Left lung (tissue), 10 donors: Measurements from ENCODE around the gene ERI2. TPM values are rescaled to one million over a fixed set of nuclear protein-coding genes. Genes with fewer than 3 reads are reported as not detected.

ENCODE experiments used
- ATAC-seq: fragments of 200-7000 bp; cut with Tn5 transposase; one replicate; pipeline ENCODE4 v1.9.1; 2020; ENCODE audit warnings: moderate library complexity
- DNase-seq, 4 donors: peaks; one replicate each; pipeline ENCODE4 v3.0.0-alpha.2; 2013 to 2020
- H3K27ac ChIP-seq, 2 donors: fragments of 200-600 bp; sonication (generic) in 1 of 2; one replicate each; pipeline versions ENCODE4 v1.5.0 to v1.8.0; 2020 to 2021
- H3K27me3 ChIP-seq, 2 donors: fragments of 200-600 bp; sonication (generic) in 1 of 2; one replicate each; pipeline versions ENCODE4 v1.5.0 to v1.8.0; 2020 to 2021
- H3K36me3 ChIP-seq, 2 donors: fragments of 200-600 bp; sonication (generic) in 1 of 2; one replicate each; pipeline versions ENCODE4 v1.5.0 to v1.8.0; 2020 to 2021
- H3K4me1 ChIP-seq, 2 donors: fragments of 200-600 bp; one replicate each; pipeline ENCODE4 v1.8.0; 2021
- H3K4me3 ChIP-seq, 2 donors: fragments of 200-600 bp; sonication (generic) in 1 of 2; one replicate each; pipeline versions ENCODE4 v1.5.0 to v1.8.0; 2020 to 2021; ENCODE audit warnings: mild to moderate bottlenecking in 1 of 2
- H3K9me3 ChIP-seq, 2 donors: fragments of 200-600 bp; sonication (generic) in 1 of 2; one replicate each; pipeline versions ENCODE4 v1.5.0 to v1.8.0; 2020 to 2021
- CTCF ChIP-seq, 2 donors: fragments of 200-600 bp; sonication (generic) in 1 of 2; IDR thresholded peaks; one replicate each; pipeline versions ENCODE4 v1.5.0 to v1.8.0; 2021; ENCODE audit warnings: antibody characterized with exemption in 2 of 2
- intact Hi-C, 2 donors: fragments of 100-400 bp; cut with DNase I; formaldehyde crosslinking; loops; one replicate each; pipeline versions ENCODE4 v1.11.2 to v1.14.2; 2022
- polyA plus RNA-seq, 6 donors: library from polyadenylated mRNA; unstranded; fragments of 120-200 nt; gene quantifications; one replicate each; pipeline ENCODE4 v1.2.1, GENCODE V29; 2013; ENCODE audit not compliant: insufficient read length in 6 of 6
- total RNA-seq, 2 donors: library from RNA; stranded (reverse); fragmentation: NEBNext Ultra II Directional; extraction: Animal tissue kit (Norgen Biotek cat#: 25700); gene quantifications; one replicate each; pipeline ENCODE4 v1.2.1, GENCODE V29; 2021
- donor health status: DM: no; HTN: yes; CAD: no.
- donor health status: DM: no; HTN: no; CAD: no.

The ERI2 gene
- total and polyA plus RNA-seq, 8 donors: 16.3 to 42.6 (median 34.5) TPM

DNA sequence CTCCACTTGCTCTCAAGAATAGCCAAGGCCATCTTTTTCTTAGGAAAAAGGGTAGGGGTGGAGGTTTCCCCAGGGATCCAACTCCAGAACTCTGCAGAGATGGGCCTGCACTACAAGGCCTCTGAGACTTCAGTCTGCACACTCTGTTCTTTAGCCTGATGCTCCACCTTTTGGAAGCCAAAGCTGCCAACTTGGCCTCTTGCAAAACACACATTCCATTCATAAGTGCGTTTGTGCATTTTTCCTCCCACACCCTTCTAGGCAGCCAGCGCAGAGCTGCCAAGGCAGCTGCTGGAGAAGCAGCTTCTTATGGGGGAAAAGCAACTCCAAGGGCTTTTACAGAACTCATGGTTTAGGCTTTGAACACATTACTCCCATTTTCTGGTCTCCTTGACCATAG is 45.3 kb upstream of the ERI2 start:
- Histone ChIP-seq H3K27ac (peak overlapping the region; percentile 49 to 67), H3K4me3 (no peak overlapping the region), H3K4me1 (peaks cover 22 to 51% of the 10 kb centered on the region in 2 donors), H3K9me3 (no peaks in the 10 kb centered on the region), H3K36me3 (peaks cover 0 to 11% of the 10 kb centered on the region in 2 donors), H3K27me3 (no peaks in the 10 kb centered on the region)
- TF ChIP-seq CTCF (IDR thresholded peaks at IDR 0.05): no peak
- ATAC-seq: peak; percentile 83
- intact Hi-C loops: no loop called here
- peak; percentile 59 to 78 (median 67) for DNase-seq

- Histone ChIP-seq H3K36me3 (peaks cover 0 to 11% of the 10 kb centered on the region in 2 donors), H3K9me3 (no peaks in the 10 kb centered on the region), H3K4me1 (peaks cover 22 to 51% of the 10 kb centered on the region in 2 donors), H3K27me3 (no peaks in the 10 kb centered on the region), H3K4me3 (no peak overlapping the region), H3K27ac (peak overlapping the region; percentile 49 to 67)
- intact Hi-C loops: no loop called here
- ATAC-seq (peak; percentile 39), DNase-seq (no peak)
- no peak for TF ChIP-seq CTCF (IDR thresholded peaks at IDR 0.05)
Observed at GRCh38 chr16:20850981-20851380, 44.7 kb upstream of the ERI2 start.

- H3K4me1 ChIP-seq: peaks cover 22 to 51% of the 10 kb centered on the region in 2 donors
- DNase-seq (peak in 3 of 4 donors; percentile 56 to 73 (median 57)), ATAC-seq (peak; percentile 82)
- no peaks in the 10 kb centered on the region for H3K9me3 ChIP-seq
- H3K4me3 ChIP-seq: no peak overlapping the region
- peak overlapping the region; percentile 49 to 67 for H3K27ac ChIP-seq
- peak; percentile 97 for TF ChIP-seq CTCF (IDR thresholded peaks at IDR 0.05)
- intact Hi-C loops: loop anchor here in 1 of 2 donors (10.0 kb wide), 1 partner anchor 245 kb away; no protein-coding TSS in a partner anchor
- H3K36me3 ChIP-seq: peaks cover 0 to 4% of the 10 kb centered on the region in 2 donors
- H3K27me3 ChIP-seq: no peaks in the 10 kb centered on the region
Observed at GRCh38 chr16:20849589-20850390, 43.5 kb upstream of the ERI2 start.

- Histone ChIP-seq H3K4me1 (peaks cover 12 to 34% of the 10 kb centered on the region in 2 donors), H3K4me3 (no peak overlapping the region), H3K27me3 (no peaks in the 10 kb centered on the region), H3K9me3 (no peaks in the 10 kb centered on the region), H3K36me3 (no peaks in the 10 kb centered on the region), H3K27ac (no peak overlapping the region)
- intact Hi-C loops: loop anchor here in 1 of 2 donors (10.0 kb wide), 1 partner anchor 247 kb away; no protein-coding TSS in a partner anchor
- no peak for TF ChIP-seq CTCF (IDR thresholded peaks at IDR 0.05)
- DNase-seq: no peak
- ATAC-seq: no peak
Observed at GRCh38 chr16:20847550-20847949, 41.3 kb upstream of the ERI2 start.

- H3K4me3 ChIP-seq: no peak overlapping the region
- peaks cover 10 to 24% of the 10 kb centered on the region in 2 donors for H3K4me1 ChIP-seq
- no peaks in the 10 kb centered on the region for H3K36me3 ChIP-seq
- TF ChIP-seq CTCF (IDR thresholded peaks at IDR 0.05): no peak
- no peaks in the 10 kb centered on the region for H3K9me3 ChIP-seq
- intact Hi-C loops: loop anchor here in 1 of 2 donors (10.0 kb wide), 1 partner anchor 248 kb away; no protein-coding TSS in a partner anchor
- H3K27ac ChIP-seq: no peak overlapping the region
- H3K27me3 ChIP-seq: no peaks in the 10 kb centered on the region
- ATAC-seq: no peak
- DNase-seq: no peak
Observed at GRCh38 chr16:20846551-20846950, 40.3 kb upstream of the ERI2 start.
